Peyer's patch (tissue), 4 donors: ENCODE results near the gene HOXD13.

ENCODE experiments used
- CTCF ChIP-seq, 6 experiments: fragments of 450-650 bp in 4 of 6; fragments of 200-600 bp in 2 of 6; sonication (generic) in 1 of 6; IDR thresholded peaks; one replicate each; pipeline ENCODE4 v1.5.1; 2017 to 2019; ENCODE audit warnings: antibody characterized with exemption in 6 of 6, mild to moderate bottlenecking in 3 of 6, moderate library complexity in 1 of 6
- POLR2A ChIP-seq, 2 donors: fragments of 450-650 bp; IDR thresholded peaks; one replicate each; pipeline ENCODE4 v1.5.1; 2017; ENCODE audit warnings: antibody characterized with exemption in 2 of 2, mild to moderate bottlenecking in 2 of 2, moderate library complexity in 2 of 2

GRCh38 chr2:176087330-176088047 lies 5.0 kb upstream of the HOXD13 start:
- TF ChIP-seq CTCF (IDR thresholded peaks at IDR 0.05), result no peak
- no peak for TF ChIP-seq POLR2A (IDR thresholded peaks at IDR 0.05)
